HG03439 (cell line): ENCODE results near the gene ERCC4.

ENCODE experiments used
- ATAC-seq: cut with Tn5 transposase; IDR thresholded peaks from one replicate; pipeline ENCODE4 v1.9.1; 2021; ENCODE audit warnings: mild to moderate bottlenecking, moderate library complexity; ENCODE audit not compliant: unreplicated experiment

The ERCC4 gene

DNA sequence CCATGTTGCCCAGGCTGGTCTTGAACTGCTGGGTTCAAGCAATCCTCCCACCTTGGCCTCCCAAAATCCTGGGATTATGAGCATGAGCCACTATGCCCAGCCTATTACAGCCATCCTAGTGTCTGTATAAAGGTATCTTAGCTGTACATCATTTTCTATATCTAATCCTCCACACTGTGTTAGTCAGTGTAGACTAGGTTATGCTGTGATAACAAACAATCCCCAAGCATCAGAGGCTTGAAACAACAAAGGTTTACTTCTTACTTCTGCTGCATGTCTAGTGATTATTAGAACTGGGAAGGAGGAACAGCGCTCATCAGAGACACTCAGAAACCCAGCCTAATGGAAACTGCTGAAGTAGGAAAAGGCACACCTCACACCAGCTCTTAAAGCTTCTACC, 68.1 kb downstream of the ERCC4 start:
- ATAC-seq = no peak

DNA sequence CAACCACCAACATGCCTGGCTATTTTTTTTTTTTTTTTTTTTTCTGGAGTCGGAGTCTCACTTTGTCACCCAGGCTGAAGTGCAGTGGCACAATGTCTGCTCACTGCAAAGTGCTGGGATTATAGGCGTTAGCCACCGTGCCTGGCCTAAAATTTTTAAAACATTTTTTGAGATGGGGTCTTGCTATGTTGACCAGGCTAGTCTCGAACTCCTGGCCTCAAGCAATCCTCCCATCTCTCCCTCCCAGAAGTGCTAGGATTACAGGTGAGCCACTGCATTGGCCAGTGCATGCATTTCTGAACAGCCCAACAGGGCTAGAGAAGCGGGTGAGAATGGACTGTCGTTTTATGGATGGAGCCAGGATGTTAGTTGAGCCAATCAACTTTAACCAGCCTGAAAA, 72.4 kb downstream of the ERCC4 start:
- no peak for ATAC-seq

DNA sequence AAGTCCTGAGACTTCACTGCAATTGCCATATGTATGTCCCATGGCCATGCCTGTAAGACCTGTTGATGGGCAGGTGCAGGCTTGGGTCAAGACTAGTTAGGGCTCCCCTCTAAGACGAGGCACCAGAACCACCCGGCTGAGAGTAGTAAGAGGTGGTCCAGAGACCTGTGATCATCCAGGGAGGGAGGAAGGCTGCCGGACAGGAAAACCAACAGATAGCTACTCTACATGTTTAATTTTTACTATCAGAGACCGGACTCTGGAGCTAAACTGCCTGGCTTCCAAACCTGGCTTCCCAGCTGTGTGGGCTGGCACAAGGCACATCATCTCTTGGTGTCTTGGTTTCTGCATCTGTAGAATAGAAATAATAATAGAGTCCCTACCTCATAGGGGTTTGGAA, 73.0 kb downstream of the ERCC4 start:
- ATAC-seq = no peak

DNA sequence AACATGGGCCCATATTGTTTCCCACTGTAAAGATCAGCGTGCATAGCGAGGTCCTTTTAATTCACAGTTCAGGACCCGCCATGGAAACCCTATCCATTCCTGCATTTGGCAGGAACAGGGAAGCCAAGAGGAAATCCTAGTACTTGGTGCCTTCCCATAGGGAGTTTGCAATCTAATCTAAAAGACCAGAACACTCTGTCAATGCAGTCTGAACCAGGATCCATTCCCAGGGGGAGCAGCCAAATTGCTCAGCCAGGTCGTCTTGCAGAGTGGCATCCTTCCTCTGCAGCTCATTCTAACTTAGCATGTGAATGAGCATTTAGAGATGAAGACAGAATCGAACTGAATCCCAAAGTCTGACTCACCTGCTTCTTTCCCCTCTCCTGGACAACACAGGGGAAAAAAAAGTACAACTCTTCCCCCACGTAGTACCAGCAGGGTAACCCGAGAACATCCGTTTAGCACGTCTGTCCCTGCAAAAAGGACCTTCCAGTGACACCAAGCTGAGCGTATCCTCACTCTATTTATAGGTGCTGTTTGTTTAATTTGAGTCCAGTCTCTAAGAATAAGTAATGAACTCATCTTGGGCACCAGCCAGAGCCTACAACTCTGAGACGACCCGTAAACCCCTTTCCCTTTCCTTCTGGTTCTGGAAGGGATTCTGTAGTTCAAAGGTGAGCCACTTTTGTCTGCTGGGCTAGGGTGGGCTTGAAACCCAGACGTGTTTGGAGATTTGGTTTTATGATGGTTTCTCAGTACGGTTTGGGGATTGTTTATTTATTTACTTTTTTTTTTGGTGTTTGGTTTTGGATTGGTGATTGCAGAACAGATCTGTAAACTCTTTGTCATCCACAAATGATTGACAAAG, 74.5 kb downstream of the ERCC4 start:
- ATAC-seq = no peak

DNA sequence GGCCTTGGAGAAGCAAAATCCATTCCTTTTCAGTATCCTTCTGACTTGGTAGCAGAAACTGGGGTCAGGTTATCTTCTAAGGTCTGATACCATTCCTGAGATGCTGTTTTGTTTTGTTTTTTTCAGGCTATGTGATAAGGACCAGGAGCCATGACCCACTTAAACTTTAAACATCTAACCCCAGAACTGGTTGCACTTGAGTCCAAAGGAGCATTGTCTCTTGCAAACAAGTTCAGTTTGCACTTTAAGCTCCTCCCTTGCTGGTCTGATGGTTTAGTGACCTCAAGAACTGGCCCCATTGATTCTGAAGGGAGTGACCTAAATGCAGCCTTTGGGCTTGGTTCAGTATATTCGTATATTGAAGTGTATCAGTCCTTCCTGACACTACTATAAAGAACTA, 75.2 kb downstream of the ERCC4 start:
- ATAC-seq = no peak

DNA sequence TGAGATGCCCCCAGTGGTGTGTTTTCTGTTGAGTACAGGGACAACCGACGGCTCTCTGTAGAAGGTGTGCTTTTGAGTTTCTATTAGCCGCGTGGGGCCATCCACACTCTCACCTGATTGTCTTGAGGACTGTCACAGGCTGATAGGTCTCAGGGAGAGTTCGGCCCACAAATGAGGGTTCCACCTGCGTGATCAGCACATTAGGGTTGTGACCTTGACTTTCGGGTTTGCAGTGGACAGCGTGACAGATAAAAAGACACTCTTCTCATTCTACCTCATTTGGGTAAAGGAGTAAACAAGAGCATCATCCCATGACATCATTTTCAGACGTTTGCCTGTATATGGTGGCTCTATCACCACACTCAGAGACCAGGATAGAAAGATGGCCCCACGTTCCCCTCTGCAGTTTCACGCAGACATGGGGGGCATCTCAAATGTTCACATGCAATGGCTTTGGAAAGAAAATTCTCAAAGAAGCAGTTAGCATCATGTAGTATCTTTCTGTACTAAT, 76.9 kb downstream of the ERCC4 start:
- ATAC-seq = no peak

DNA sequence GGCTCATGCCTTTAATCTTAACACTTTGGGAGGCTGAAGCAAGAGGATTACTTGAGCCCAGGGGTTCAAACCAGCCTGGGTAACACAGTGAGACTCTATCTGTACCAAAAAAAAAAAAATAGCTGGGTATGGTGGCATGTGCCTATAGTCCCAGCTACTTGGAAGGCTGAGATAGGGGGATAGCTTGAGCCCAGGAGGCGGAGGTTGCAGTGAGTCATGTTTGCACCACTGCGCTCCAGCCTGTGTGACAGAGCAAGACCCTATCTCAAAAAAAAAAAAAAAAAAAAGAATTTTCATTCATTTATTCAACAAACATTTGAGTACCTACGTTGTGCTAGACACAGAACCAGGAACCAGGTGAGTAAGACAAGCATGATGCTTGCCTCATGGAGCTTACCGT, 77.6 kb downstream of the ERCC4 start:
- ATAC-seq = no peak

DNA sequence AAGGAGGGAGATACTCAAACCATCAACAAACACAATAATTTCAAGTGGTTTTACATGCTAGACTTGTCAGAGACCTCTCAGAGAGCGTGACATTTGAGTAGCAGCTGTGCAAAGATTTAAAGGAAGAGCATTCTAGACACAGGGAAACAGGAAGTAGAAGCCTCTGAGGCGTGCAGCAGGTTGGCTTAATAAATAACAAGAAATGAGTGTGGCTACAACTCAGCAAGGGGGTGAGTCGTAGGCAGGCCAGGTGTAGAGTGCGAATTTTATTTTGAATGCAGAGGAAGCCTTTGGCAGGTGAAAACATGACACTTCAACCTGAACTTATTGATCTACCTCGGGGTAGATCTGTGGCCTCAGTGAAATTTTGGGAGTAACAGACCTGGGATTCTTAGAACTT, 78.0 kb downstream of the ERCC4 start:
- no peak for ATAC-seq

DNA sequence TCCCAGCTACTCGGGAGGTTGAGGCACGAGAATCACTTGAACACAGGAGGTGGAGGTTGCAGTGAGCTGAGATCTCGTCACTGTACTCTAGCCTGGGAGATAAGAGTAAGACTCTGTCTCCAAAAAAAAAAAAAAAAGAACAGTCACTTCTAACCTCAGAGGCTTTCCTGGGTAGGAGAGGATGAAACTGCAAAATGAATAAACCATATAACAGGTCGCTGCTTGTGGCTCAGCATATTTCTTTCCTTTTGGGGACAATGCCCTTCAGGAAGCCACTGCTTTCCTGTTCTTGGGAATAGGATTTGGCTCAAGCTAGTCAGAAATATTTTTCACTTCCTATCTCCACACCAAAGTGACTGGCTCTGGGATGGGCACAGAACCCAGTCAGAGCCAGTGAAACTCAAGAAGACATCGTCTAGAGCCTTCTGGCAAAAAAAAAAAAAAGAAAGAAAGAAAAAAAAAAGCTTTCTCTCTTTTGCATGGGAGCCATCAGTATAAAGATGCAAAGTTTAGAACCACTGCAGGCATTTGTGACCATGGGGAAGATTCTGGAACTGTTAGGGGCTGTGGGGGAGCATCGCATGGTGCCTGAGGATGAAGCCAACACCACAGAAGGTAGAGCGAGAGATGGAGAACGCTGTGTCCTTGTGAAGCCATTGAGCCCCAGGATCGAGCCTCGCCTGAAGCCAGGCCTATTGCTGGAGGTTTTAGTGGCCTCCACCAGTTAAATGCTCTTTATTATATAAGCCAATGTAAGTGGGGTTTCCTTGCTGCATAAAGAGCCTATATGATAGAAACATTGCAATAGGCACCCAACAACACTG, 79.3 kb downstream of the ERCC4 start:
- ATAC-seq = no peak

DNA sequence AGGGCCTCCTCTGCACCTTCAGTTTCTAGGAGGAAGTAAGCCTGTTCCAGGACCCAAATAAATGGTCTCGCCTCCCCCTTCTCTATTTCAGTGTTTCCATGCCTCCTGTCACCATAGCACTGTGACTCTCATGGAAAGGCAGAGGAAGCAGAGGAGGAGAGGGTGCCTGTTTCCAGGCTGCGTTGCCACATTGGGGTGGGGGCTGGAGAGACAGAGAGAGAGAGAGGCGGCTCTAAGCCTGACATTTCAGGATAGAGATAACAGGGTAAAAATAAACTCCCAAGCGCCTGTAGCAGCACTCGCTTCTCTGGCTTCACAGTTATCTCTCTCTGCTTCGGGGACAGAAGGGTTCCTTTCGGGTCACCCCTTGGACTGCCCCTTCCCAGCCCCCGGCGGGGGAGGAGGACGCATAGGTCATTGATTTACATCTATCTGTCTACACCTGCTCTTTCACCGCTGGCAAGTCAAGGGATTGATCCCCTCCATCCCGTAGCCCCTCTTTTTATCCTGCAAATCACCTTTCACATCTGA, 80.0 kb downstream of the ERCC4 start:
- no peak for ATAC-seq

DNA sequence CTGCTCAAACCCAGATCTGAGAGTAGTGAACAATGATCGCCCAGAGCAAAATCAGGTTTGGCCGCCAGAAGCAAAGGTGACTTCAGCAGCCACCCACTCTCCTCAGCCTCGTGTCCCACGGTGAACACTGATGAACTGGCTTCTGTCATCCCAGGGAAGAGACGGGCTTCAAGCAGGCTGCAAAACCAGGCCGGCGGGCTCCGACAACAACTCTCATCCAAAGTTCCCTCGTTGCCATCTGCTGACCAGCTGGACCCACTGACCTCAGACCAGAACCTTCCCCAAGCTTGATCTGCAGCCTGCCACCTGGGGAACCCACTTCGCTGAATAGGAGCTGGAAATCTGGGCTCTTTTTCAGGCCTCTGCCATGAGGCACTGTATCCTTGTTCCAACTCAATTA, 81.6 kb downstream of the ERCC4 start:
- ATAC-seq = no peak
